MM.1S (cell line): Measurements from ENCODE around the gene LOC128125822.

Source experiments
- EZH2phosphoT487 ChIP-seq: fragments of 300-600 bp; sonication (generic); IDR thresholded peaks from 2 replicates; pipeline ENCODE4 v1.6.1; 2018; ENCODE audit warnings: antibody characterized with exemption, low read length
- TF ChIP-seq, protein P1 (sequence below): fragments of 300-600 bp; sonication (generic); IDR thresholded peaks from 2 replicates; pipeline ENCODE4 v1.5.1; 2016; ENCODE audit warnings: antibody characterized with exemption, low read length, mixed read lengths

DNA sequence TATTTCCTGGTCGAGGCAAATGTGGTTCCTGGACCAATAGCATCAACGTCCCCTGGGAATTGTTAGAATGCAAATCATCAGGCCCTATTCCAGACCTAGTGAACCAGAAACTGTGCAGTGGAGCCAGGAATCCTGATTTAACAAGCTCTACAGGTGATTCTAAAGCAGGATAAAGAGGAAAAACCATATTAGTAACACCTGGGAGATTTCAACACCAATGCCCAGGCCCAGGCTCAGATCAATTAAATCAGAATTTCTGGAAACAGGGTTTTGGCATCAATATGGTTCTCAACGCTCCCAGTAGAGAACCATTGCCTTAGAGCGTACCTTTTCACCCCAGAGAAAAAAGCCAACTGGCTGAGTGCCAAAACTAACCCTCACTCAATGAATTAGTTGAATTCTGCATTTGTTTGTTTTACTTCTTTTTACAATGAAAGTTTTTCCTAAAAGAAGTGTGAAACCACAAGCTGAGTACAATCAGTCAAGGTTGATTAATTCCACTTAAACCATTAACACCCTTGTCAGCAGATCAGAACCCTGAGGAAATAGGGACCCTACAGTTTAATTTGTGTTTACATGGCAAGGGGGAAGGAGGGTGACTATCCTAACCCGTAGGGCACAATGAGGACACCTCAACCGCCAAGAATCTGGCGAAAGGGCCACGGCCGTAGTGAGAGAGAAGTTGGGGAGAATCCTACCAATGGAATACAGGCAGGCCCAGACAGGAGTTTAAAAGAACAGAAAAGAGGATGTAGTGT is 34.9 kb upstream of the LOC128125822 start:
- TF ChIP-seq, protein P1, sequence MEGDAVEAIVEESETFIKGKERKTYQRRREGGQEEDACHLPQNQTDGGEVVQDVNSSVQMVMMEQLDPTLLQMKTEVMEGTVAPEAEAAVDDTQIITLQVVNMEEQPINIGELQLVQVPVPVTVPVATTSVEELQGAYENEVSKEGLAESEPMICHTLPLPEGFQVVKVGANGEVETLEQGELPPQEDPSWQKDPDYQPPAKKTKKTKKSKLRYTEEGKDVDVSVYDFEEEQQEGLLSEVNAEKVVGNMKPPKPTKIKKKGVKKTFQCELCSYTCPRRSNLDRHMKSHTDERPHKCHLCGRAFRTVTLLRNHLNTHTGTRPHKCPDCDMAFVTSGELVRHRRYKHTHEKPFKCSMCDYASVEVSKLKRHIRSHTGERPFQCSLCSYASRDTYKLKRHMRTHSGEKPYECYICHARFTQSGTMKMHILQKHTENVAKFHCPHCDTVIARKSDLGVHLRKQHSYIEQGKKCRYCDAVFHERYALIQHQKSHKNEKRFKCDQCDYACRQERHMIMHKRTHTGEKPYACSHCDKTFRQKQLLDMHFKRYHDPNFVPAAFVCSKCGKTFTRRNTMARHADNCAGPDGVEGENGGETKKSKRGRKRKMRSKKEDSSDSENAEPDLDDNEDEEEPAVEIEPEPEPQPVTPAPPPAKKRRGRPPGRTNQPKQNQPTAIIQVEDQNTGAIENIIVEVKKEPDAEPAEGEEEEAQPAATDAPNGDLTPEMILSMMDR: no peak
- no peak for TF ChIP-seq EZH2phosphoT487
